SK-N-MC (cell line): ENCODE results near the gene ILF3.

Experiments used
- EZH2 ChIP-seq: fragments of 200-600 bp; sonication (generic); IDR thresholded peaks from one replicate; pipeline ENCODE4 v1.6.1; 2017; ENCODE audit warnings: antibody characterized with exemption
- FOXP2 ChIP-seq: optimal IDR thresholded peaks from 2 replicates; pipeline ENCODE3; 2011; ENCODE audit warnings: mild to moderate bottlenecking, moderate library complexity; ENCODE audit not compliant: insufficient read depth; ENCODE audit errors: extremely low read length, control extremely low read depth
- POLR2AphosphoS5 ChIP-seq: IDR thresholded peaks from 2 replicates; pipeline ENCODE4 v1.6.1; 2012; ENCODE audit warnings: mild to moderate bottlenecking, low read depth, low read length, borderline replicate concordance

DNA sequence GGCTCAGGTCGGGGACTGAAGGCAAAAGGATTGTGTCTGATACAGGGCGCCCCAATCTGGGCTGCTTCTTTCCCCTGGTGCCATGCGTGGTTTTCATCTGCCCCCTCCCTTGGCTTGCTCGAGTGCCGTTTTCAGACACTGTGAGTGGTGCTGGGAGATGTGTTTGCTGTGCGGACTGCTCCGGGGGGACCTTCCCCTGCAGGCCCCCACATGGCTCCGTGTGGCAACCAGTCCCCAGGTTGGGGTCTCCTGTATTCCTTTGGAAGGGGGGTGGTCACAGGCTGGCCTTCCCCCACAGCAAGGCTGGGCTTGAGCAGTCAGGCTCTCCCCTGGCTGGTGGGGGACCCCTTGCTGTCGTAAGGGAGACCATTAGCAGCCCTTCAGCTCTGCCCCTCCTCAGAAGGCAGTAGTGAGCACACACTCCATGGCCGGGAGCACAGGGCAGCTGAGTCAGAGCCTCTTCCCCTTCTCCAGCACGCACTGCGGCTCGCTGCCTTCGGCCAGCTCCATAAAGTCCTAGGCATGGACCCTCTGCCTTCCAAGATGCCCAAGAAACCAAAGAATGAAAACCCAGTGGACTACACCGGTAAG, 26.5 kb downstream of the ILF3 start:
- TF ChIP-seq POLR2AphosphoS5 (no peak), EZH2 (no peak), FOXP2 (no peak)
